GM19193 (cell line): ENCODE results near the gene GJA3.

Source experiments
- POLR2A ChIP-seq: IDR thresholded peaks from 4 replicates; pipeline ENCODE4 v1.6.1; 2011; ENCODE audit not compliant: insufficient read depth, insufficient read length; ENCODE audit errors: extremely low read depth

GJA3 gene

GRCh38 chr13:20144141-20144850 lies 16.6 kb downstream of the GJA3 start:
- TF ChIP-seq POLR2A, result no peak

- no peak for TF ChIP-seq POLR2A
Observed at GRCh38 chr13:20142927-20143480, 17.8 kb downstream of the GJA3 start.

- no peak for TF ChIP-seq POLR2A
Observed at GRCh38 chr13:20142023-20142926, 18.6 kb downstream of the GJA3 start.

GRCh38 chr13:20141238-20142022 lies 19.4 kb downstream of the GJA3 start:
- no peak for TF ChIP-seq POLR2A

GRCh38 chr13:20140487-20140886 lies 20.4 kb downstream of the GJA3 start:
- TF ChIP-seq POLR2A, result no peak

GRCh38 chr13:20137875-20138274 lies 23.0 kb downstream of the GJA3 start:
- TF ChIP-seq POLR2A, result no peak

- TF ChIP-seq POLR2A, result no peak
Observed at GRCh38 chr13:20136781-20137703, 23.8 kb downstream of the GJA3 start.

GRCh38 chr13:20134732-20135131 lies 26.1 kb downstream of the GJA3 start:
- no peak for TF ChIP-seq POLR2A

GRCh38 chr13:20132052-20132634 lies 28.7 kb downstream of the GJA3 start:
- TF ChIP-seq POLR2A, result no peak

GRCh38 chr13:20131057-20131832 lies 29.6 kb downstream of the GJA3 start:
- no peak for TF ChIP-seq POLR2A

GRCh38 chr13:20130652-20131051 lies 30.2 kb downstream of the GJA3 start:
- no peak for TF ChIP-seq POLR2A

- TF ChIP-seq POLR2A, result no peak
Observed at GRCh38 chr13:20130012-20130411, 30.8 kb downstream of the GJA3 start.

GRCh38 chr13:20129076-20129475 lies 31.8 kb downstream of the GJA3 start:
- TF ChIP-seq POLR2A, result no peak
